Measurements from ENCODE around the gene ASIC4.

The ASIC4 gene

GRCh38 chr2:219490186-219490585 lies 24.1 kb upstream of the ASIC4 start:
- no peaks in the 10 kb centered on the region for H3K36me3 ChIP-seq (ENCODE audit: control insufficient read depth in 1 of 2, insufficient read depth in 2 of 2, low read length in 2 of 2)
- no peak overlapping the region for H3K9ac ChIP-seq (ENCODE audit: low read depth in 1 of 2, low read length in 2 of 2)
- H3K27me3 ChIP-seq (ENCODE audit: control insufficient read depth in 1 of 2, insufficient read depth in 2 of 2, low read length in 2 of 2), result peaks cover 34 to 36% of the 10 kb centered on the region in 2 donors
- no peaks in the 10 kb centered on the region for H3K4me1 ChIP-seq (ENCODE audit: control insufficient read depth in 1 of 2, insufficient read depth in 2 of 2, low read length in 2 of 2)
- H3K4me3 ChIP-seq (ENCODE audit: low read depth in 1 of 2, low read length in 2 of 2), result no peak overlapping the region
- no peak overlapping the region for H3K27ac ChIP-seq (ENCODE audit: low read depth, low read length)
- no peaks in the 10 kb centered on the region for H3K9me3 ChIP-seq (ENCODE audit: control insufficient read depth in 1 of 2, low read length in 2 of 2)

DNA sequence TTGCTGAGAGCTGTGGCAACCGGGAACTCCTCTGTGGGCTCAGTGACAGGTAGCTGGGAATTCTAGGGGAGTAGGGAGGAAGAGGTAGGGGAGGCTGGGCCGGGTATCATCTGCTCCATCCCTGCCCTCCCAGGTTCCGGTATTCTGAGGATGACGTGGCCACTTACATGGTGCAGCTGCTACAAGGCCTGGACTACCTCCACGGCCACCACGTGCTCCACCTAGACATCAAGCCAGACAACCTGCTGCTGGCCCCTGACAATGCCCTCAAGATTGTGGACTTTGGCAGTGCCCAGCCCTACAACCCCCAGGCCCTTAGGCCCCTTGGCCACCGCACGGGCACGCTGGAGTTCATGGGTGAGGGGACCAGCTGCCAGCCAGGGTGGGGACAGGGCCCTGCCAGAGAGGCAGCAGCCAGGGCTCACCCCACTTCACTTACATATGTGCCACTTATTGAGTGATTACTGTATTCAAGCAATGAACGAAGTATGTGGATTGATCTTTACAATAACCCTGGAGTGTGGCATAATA lies 23.6 kb upstream of the ASIC4 start:
- H3K4me3 ChIP-seq (ENCODE audit: low read depth in 1 of 2, low read length in 2 of 2), result no peak overlapping the region
- H3K36me3 ChIP-seq (ENCODE audit: control insufficient read depth in 1 of 2, insufficient read depth in 2 of 2, low read length in 2 of 2), result no peaks in the 10 kb centered on the region
- no peak overlapping the region for H3K27ac ChIP-seq (ENCODE audit: low read depth, low read length)
- H3K4me1 ChIP-seq (ENCODE audit: control insufficient read depth in 1 of 2, insufficient read depth in 2 of 2, low read length in 2 of 2), result peaks cover 0 to 4% of the 10 kb centered on the region in 2 donors
- H3K9me3 ChIP-seq (ENCODE audit: control insufficient read depth in 1 of 2, low read length in 2 of 2), result no peaks in the 10 kb centered on the region
- H3K9ac ChIP-seq (ENCODE audit: low read depth in 1 of 2, low read length in 2 of 2), result no peak overlapping the region
- H3K27me3 ChIP-seq (ENCODE audit: control insufficient read depth in 1 of 2, insufficient read depth in 2 of 2, low read length in 2 of 2), result peaks cover 34 to 36% of the 10 kb centered on the region in 2 donors

GRCh38 chr2:219491278-219491963 lies 22.9 kb upstream of the ASIC4 start:
- H3K27ac ChIP-seq (ENCODE audit: low read depth, low read length), result no peak overlapping the region
- H3K27me3 ChIP-seq (ENCODE audit: control insufficient read depth in 1 of 2, insufficient read depth in 2 of 2, low read length in 2 of 2), result peaks cover 34 to 36% of the 10 kb centered on the region in 2 donors
- H3K4me1 ChIP-seq (ENCODE audit: control insufficient read depth in 1 of 2, insufficient read depth in 2 of 2, low read length in 2 of 2), result peaks cover 0 to 7% of the 10 kb centered on the region in 2 donors
- H3K9me3 ChIP-seq (ENCODE audit: control insufficient read depth in 1 of 2, low read length in 2 of 2), result no peaks in the 10 kb centered on the region
- H3K9ac ChIP-seq (ENCODE audit: low read depth in 1 of 2, low read length in 2 of 2), result no peak overlapping the region
- no peak overlapping the region for H3K4me3 ChIP-seq (ENCODE audit: low read depth in 1 of 2, low read length in 2 of 2)
- H3K36me3 ChIP-seq (ENCODE audit: control insufficient read depth in 1 of 2, insufficient read depth in 2 of 2, low read length in 2 of 2), result no peaks in the 10 kb centered on the region

- Histone ChIP-seq H3K36me3 (ENCODE audit: control insufficient read depth in 1 of 2, insufficient read depth in 2 of 2, low read length in 2 of 2) (no peaks in the 10 kb centered on the region), H3K9ac (ENCODE audit: low read depth in 1 of 2, low read length in 2 of 2) (no peak overlapping the region), H3K9me3 (ENCODE audit: control insufficient read depth in 1 of 2, low read length in 2 of 2) (no peaks in the 10 kb centered on the region), H3K27me3 (ENCODE audit: control insufficient read depth in 1 of 2, insufficient read depth in 2 of 2, low read length in 2 of 2) (peaks cover 42% of the 10 kb centered on the region in 2 donors), H3K27ac (ENCODE audit: low read depth, low read length) (no peak overlapping the region), H3K4me3 (ENCODE audit: low read depth in 1 of 2, low read length in 2 of 2) (no peak overlapping the region), H3K4me1 (ENCODE audit: control insufficient read depth in 1 of 2, insufficient read depth in 2 of 2, low read length in 2 of 2) (peaks cover 9 to 18% of the 10 kb centered on the region in 2 donors)
Observed at GRCh38 chr2:219492575-219492974, 21.7 kb upstream of the ASIC4 start.

- Histone ChIP-seq H3K4me3 (ENCODE audit: low read depth in 1 of 2, low read length in 2 of 2) (no peak overlapping the region), H3K4me1 (ENCODE audit: control insufficient read depth in 1 of 2, insufficient read depth in 2 of 2, low read length in 2 of 2) (peaks cover 11 to 21% of the 10 kb centered on the region in 2 donors), H3K27me3 (ENCODE audit: control insufficient read depth in 1 of 2, insufficient read depth in 2 of 2, low read length in 2 of 2) (peaks cover 42 to 45% of the 10 kb centered on the region in 2 donors), H3K9ac (ENCODE audit: low read depth in 1 of 2, low read length in 2 of 2) (no peak overlapping the region), H3K36me3 (ENCODE audit: control insufficient read depth in 1 of 2, insufficient read depth in 2 of 2, low read length in 2 of 2) (no peaks in the 10 kb centered on the region), H3K27ac (ENCODE audit: low read depth, low read length) (no peak overlapping the region), H3K9me3 (ENCODE audit: control insufficient read depth in 1 of 2, low read length in 2 of 2) (no peaks in the 10 kb centered on the region)
Observed at GRCh38 chr2:219493086-219493485, 21.2 kb upstream of the ASIC4 start.

GRCh38 chr2:219494952-219495530 lies 19.2 kb upstream of the ASIC4 start:
- no peak overlapping the region for H3K4me3 ChIP-seq (ENCODE audit: low read depth in 1 of 2, low read length in 2 of 2)
- peaks cover 21 to 31% of the 10 kb centered on the region in 2 donors for H3K4me1 ChIP-seq (ENCODE audit: control insufficient read depth in 1 of 2, insufficient read depth in 2 of 2, low read length in 2 of 2)
- H3K36me3 ChIP-seq (ENCODE audit: control insufficient read depth in 1 of 2, insufficient read depth in 2 of 2, low read length in 2 of 2), result no peaks in the 10 kb centered on the region
- H3K27me3 ChIP-seq (ENCODE audit: control insufficient read depth in 1 of 2, insufficient read depth in 2 of 2, low read length in 2 of 2), result peaks cover 42 to 45% of the 10 kb centered on the region in 2 donors
- no peak overlapping the region for H3K27ac ChIP-seq (ENCODE audit: low read depth, low read length)
- no peaks in the 10 kb centered on the region for H3K9me3 ChIP-seq (ENCODE audit: control insufficient read depth in 1 of 2, low read length in 2 of 2)
- no peak overlapping the region for H3K9ac ChIP-seq (ENCODE audit: low read depth in 1 of 2, low read length in 2 of 2)

GRCh38 chr2:219495531-219496122 lies 18.7 kb upstream of the ASIC4 start:
- Histone ChIP-seq H3K9me3 (ENCODE audit: control insufficient read depth in 1 of 2, low read length in 2 of 2) (no peaks in the 10 kb centered on the region), H3K4me1 (ENCODE audit: control insufficient read depth in 1 of 2, insufficient read depth in 2 of 2, low read length in 2 of 2) (peaks cover 24 to 36% of the 10 kb centered on the region in 2 donors), H3K36me3 (ENCODE audit: control insufficient read depth in 1 of 2, insufficient read depth in 2 of 2, low read length in 2 of 2) (no peaks in the 10 kb centered on the region), H3K27me3 (ENCODE audit: control insufficient read depth in 1 of 2, insufficient read depth in 2 of 2, low read length in 2 of 2) (peaks cover 42 to 45% of the 10 kb centered on the region in 2 donors), H3K4me3 (ENCODE audit: low read depth in 1 of 2, low read length in 2 of 2) (no peak overlapping the region), H3K9ac (ENCODE audit: low read depth in 1 of 2, low read length in 2 of 2) (no peak overlapping the region), H3K27ac (ENCODE audit: low read depth, low read length) (no peak overlapping the region)

GRCh38 chr2:219496247-219496824 lies 17.9 kb upstream of the ASIC4 start:
- H3K27ac ChIP-seq (ENCODE audit: low read depth, low read length), result no peak overlapping the region
- H3K4me1 ChIP-seq (ENCODE audit: control insufficient read depth in 1 of 2, insufficient read depth in 2 of 2, low read length in 2 of 2), result peaks cover 24 to 36% of the 10 kb centered on the region in 2 donors
- peaks cover 42 to 45% of the 10 kb centered on the region in 2 donors for H3K27me3 ChIP-seq (ENCODE audit: control insufficient read depth in 1 of 2, insufficient read depth in 2 of 2, low read length in 2 of 2)
- no peak overlapping the region for H3K4me3 ChIP-seq (ENCODE audit: low read depth in 1 of 2, low read length in 2 of 2)
- no peak overlapping the region for H3K9ac ChIP-seq (ENCODE audit: low read depth in 1 of 2, low read length in 2 of 2)
- no peaks in the 10 kb centered on the region for H3K36me3 ChIP-seq (ENCODE audit: control insufficient read depth in 1 of 2, insufficient read depth in 2 of 2, low read length in 2 of 2)
- H3K9me3 ChIP-seq (ENCODE audit: control insufficient read depth in 1 of 2, low read length in 2 of 2), result no peaks in the 10 kb centered on the region

DNA sequence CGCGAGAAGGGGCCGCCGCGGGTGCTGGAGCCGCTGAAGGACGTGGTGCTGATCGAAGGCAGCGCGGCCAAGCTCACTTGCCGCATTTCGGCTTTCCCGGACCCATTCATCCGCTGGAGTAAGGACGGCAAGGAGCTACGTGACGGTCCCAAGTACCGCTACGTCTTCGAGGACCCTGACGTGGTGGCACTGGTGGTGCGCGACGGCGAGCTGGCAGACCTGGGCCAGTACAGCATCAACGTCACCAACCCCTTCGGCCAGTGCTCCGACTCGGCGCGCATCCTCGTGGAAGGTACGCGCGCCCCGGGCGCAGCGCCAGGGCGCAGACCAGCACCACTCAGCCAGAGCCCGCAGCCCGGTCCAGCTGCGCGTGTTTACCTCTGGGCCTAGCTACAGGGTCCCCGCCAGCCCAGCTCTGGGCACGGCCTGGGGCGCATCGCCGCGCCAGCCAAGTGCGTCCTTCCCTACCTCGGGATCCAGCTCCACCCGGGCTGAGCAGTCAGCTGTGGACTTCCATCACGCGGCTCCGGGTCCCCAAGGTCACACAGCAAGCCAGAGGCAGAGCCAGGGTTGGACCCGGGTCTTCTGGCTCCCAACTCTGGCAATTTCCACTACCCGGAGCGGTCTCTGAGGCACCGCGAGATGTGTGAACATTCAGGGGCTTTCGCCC lies 17.3 kb upstream of the ASIC4 start:
- Histone ChIP-seq H3K27me3 (ENCODE audit: control insufficient read depth in 1 of 2, insufficient read depth in 2 of 2, low read length in 2 of 2) (peaks cover 42 to 45% of the 10 kb centered on the region in 2 donors), H3K9ac (ENCODE audit: low read depth in 1 of 2, low read length in 2 of 2) (no peak overlapping the region), H3K27ac (ENCODE audit: low read depth, low read length) (no peak overlapping the region), H3K4me1 (ENCODE audit: control insufficient read depth in 1 of 2, insufficient read depth in 2 of 2, low read length in 2 of 2) (peaks cover 24 to 36% of the 10 kb centered on the region in 2 donors), H3K9me3 (ENCODE audit: control insufficient read depth in 1 of 2, low read length in 2 of 2) (no peaks in the 10 kb centered on the region), H3K4me3 (ENCODE audit: low read depth in 1 of 2, low read length in 2 of 2) (peak overlapping the region; percentile 84 to 95), H3K36me3 (ENCODE audit: control insufficient read depth in 1 of 2, insufficient read depth in 2 of 2, low read length in 2 of 2) (peaks cover 0 to 2% of the 10 kb centered on the region in 2 donors)

All from duodenal mucosa (tissue), 2 donors.